ENCODE data around the gene LRRC32.

GRCh38 chr11:76664578-76665061, 5.9 kb downstream of the LRRC32 start:
- TF ChIP-seq POLR2AphosphoS5 (IDR thresholded peaks at IDR 0.05) (no peak), CTCF (IDR thresholded peaks at IDR 0.05) (no peak), POLR2A (IDR thresholded peaks at IDR 0.05) (no peak), EP300 (IDR thresholded peaks at IDR 0.05) (no peak)

All from stomach (tissue), 4 donors.